HG03432 (cell line): Measurements from ENCODE around the gene PCDHGA8.
"Not testable (repeated sequence)": the region's sequence is repeated elsewhere in the genome, so short reads cannot be mapped to it uniquely, and the experiment has no call there.

ENCODE experiments used
- ATAC-seq: cut with Tn5 transposase; IDR thresholded peaks from one replicate; pipeline ENCODE4 v1.9.1; 2021; ENCODE audit warnings: mild to moderate bottlenecking, moderate library complexity; ENCODE audit not compliant: unreplicated experiment

PCDHGA8 gene

GRCh38 chr5:141430332-141431113, 38.1 kb downstream of the PCDHGA8 start, which contains the start of gene PCDHGA12:
Gene PCDHGA12 (plus strand): TSS chr5:141430507. CDS start chr5:141430760, 253 bp downstream.
- ATAC-seq = peak; percentile 85

DNA sequence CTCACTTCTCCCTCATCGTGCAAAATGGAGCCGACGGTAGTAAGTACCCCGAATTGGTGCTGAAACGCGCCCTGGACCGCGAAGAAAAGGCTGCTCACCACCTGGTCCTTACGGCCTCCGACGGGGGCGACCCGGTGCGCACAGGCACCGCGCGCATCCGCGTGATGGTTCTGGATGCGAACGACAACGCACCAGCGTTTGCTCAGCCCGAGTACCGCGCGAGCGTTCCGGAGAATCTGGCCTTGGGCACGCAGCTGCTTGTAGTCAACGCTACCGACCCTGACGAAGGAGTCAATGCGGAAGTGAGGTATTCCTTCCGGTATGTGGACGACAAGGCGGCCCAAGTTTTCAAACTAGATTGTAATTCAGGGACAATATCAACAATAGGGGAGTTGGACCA, 38.9 kb downstream of the PCDHGA8 start:
- ATAC-seq = peak; percentile 72

- not testable (repeated sequence) for ATAC-seq
These were observed 39.9 kb downstream of the PCDHGA8 start for GRCh38 chr5:141432308-141432707.

- ATAC-seq = not testable (repeated sequence)
These were observed 40.3 kb downstream of the PCDHGA8 start for GRCh38 chr5:141432726-141433125.

- no peak for ATAC-seq
These were observed 41.6 kb downstream of the PCDHGA8 start for GRCh38 chr5:141434006-141434405.

DNA sequence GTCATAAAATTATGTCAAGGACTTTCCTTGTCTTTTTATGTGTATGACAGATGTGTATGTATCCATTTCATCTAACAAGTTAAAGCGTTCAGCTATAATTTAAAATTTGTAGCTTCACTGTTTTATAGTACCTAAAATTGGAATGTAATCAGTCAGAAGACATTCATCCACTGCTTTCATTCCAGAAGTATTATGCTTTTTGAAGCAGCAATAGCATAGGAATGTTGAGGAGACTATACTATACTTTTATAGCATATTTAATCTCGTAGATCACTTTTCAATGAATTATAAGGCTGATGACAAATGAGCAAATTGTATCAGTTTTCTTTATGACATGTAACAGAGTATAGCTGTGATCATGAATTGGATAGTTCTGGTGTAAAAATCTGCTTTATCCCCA, 44.8 kb downstream of the PCDHGA8 start:
- ATAC-seq = no peak

DNA sequence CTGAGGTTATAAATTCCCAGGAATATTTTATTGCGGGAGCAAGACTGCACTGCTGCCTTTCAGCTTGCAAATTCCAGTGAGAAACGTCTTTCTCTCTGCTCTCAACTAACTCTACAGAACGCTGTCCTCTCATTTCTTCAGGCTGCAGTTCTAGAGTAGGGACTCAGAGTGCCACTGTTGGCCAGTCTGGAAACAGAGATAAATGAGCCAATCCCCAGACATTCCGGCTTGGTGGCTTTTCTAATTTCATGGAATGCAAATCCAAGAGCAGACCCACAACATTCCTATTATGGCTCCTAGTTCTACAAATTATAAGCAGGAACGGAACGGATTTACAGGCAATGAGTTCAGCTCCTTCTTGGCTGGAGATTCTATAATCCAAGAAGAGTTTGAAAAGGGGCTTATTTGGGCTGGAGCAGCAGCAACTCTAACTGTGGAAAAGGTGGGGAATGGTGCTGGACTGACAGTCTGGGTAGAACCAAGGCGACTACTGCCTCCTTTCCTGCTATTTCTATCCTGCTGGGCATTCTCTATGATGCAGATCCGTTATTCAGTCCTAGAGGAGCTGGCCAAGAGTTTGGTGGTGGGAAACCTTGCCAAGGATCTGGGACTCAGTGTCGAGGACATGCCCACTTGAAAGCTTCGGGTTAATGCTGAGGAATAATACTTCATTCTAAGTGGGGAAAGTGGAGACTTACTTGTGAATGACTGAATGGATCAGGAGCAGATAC, 47.1 kb downstream of the PCDHGA8 start:
- ATAC-seq = no peak

GRCh38 chr5:141440341-141440740, 47.9 kb downstream of the PCDHGA8 start:
- no peak for ATAC-seq

DNA sequence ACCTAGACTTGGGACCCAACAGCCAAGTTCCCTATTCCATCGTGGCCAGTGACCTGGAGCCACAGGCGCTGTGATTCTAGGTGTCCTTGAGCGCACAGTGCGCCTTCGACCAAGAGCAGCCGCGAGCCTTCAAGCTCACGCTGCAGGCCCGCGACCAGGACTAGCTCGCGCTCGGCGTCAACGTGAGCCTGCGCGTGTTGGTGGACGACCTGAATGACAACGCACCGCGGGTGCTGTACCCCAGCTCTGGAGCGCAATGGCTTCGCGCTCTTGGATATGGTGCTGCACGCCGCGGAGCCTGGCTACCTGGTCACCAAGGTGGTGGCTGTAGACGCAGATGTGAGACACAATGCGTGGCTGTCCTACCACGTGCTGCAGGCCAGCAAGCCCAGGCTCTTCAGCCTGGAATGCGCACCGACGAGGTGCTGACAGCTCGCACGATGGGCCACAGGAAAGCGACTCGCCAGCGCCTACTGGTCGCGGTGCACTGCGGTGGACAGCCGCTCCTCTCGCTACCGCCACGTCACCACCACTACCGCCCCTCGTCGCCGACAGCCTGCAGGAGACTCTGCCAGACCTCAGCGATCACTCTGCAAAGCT, 49.2 kb downstream of the PCDHGA8 start:
- no peak for ATAC-seq
